COLO829 (cell line): Measurements from ENCODE around the gene HTATIP2.
"Not testable (repeated sequence)": the region's sequence is repeated elsewhere in the genome, so short reads cannot be mapped to it uniquely, and the experiment has no call there.

Experiments
- DNase-seq: peaks from one replicate; pipeline ENCODE4 v3.0.0; 2012; ENCODE audit warnings: low spot score

HTATIP2 gene

GRCh38 chr11:20372081-20372626 is 8.6 kb downstream of the HTATIP2 start:
- DNase-seq, result no peak

- DNase-seq, result no peak
These were observed 9.6 kb downstream of the HTATIP2 start for GRCh38 chr11:20373147-20373546.

DNA sequence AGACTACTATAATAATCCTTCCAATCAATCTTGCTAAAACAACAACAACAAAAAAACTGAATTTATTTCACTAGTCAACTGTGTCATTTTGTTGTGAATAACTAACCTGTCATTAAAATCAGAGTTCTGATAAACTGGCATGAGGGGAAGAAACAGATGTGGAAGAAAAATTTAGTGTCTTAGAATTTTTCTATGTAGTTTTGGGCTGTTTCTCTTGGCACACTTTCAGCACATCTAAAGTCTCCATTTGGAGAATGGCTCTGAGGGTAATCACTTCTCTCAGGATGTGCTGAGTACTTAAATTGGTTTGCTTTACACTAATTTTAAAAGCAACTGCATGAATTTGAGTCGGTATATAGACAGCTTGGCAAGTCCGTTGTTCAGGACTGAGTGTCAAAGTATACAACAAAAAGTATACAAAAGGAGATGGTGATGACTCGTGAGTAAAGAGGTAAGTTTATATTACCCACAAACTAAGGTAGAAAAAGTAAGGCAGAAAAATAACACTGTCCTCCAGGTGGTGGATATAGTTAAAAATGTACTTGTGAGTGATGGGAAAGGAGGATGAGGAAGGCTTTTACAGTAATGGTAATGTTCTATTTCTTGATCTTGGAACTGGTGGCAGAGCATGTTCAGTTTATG is 10.2 kb downstream of the HTATIP2 start:
- DNase-seq, result no peak

DNA sequence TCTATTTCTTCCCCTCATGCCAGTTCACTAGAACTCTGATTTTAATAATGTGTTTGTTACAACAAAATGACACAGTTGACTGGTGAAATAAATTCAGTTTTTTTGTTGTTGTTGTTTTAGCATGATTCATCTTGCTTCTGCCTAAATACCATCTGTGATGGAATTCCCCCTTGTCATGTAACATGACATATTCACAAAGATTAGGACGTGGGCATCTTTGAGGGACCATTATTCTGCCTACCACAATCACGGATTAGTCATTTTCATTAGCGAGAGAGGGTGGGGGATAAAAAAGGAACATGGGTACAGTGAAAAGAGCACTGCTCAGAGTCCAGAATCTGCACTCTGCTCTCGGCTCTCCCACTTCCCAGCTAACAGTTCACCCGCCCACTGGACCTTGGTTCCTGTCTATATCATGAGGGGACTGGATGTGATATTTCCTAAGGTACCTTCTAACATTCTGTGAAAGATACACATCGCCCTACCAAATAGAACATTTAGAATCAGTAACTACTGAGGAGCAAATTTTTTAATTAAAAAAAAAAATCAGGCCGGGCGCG is 11.3 kb downstream of the HTATIP2 start:
- DNase-seq, result no peak

GRCh38 chr11:20376162-20376730 is 12.7 kb downstream of the HTATIP2 start:
- DNase-seq, result no peak

DNA sequence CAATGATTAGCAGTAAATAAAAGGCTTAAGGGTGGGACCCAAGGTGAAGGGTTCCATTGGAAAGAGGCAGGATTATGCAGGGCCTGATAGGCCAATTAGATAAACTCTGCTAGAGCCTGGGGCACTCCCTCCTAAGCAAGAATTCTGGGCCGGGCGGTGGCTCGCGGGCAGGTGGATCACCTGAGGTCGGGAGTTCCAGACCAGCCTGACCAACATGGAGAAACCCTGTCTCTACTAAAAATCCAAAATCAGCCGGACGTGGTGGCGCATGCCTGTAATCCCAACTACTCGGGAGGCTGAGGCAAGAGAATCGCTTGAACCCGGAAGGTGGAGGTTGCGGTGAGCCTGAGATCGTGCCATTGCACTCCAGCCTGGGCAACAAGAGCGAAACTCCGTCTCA is 22.5 kb downstream of the HTATIP2 start:
- not testable (repeated sequence) for DNase-seq

- DNase-seq, result peak; percentile 95
These were observed 24.0 kb downstream of the HTATIP2 start, which contains the start of gene PRMT3 for GRCh38 chr11:20387261-20388095. TSS of gene PRMT3 (plus strand) at chr11:20387716. CDS start at chr11:20387747, 31 bp downstream.

GRCh38 chr11:20388096-20389055 is 24.9 kb downstream of the HTATIP2 start:
- no peak for DNase-seq

GRCh38 chr11:20397281-20397680 is 33.8 kb downstream of the HTATIP2 start:
- peak; percentile 41 for DNase-seq

DNA sequence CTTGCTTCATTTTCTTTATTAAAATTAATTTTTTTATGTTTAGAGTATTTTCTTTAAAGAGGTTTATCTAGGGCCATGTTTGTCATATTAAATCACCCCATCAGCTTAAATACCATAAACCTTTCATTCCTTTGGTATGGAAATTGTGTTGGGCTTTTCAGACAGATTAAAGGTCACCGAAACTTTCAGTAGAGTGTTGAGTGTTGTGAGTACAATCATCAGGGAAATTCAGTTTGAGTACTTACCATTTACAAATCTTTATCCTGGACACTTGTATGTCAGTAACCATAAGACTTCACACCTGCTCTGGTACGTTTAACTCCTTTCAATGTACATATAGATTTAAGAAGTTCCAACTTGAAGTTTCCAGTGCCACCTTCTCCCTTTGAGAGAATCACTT is 36.0 kb downstream of the HTATIP2 start:
- DNase-seq, result no peak

DNA sequence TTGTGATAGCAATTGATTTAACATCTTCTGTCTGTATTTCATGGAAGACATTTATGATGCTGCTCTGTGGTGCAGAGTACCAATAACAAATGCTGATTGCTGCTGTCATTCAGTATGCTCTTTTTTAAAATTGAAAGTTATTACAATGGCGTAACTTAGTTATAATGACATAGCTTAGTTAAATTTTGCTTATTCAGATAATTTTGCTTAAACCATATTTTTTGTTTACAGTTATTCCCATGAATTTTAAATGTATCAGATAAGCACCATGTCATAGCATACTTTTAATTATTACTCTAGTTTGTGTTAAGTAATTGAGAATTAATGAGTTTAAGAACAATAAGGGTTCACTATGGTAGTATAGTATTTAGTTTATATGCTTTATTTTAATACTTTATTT is 39.5 kb downstream of the HTATIP2 start:
- DNase-seq, result no peak

GRCh38 chr11:20406484-20406883 is 43.0 kb downstream of the HTATIP2 start:
- DNase-seq, result no peak

DNA sequence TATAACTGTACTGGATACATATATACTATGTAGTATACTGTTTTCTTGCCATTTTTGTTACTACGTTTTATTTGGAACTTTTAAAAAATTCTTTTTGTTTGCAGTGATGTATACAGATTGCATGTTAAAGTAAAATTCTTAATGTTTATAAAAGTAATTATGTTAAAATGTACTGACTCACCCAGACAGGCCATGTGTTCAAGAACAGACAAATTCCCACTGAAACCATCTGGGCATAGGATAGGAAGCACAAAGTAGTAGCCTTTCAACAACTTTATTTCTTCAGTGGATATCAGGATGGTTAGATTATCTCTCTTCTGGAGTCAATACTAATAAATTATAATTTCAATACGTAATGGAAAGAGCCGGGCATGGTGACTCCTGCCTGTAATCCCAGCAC is 43.8 kb downstream of the HTATIP2 start:
- DNase-seq, result no peak

- no peak for DNase-seq
These were observed 51.9 kb downstream of the HTATIP2 start for GRCh38 chr11:20415432-20415831.

GRCh38 chr11:20417771-20418170 is 54.3 kb downstream of the HTATIP2 start:
- no peak for DNase-seq

DNA sequence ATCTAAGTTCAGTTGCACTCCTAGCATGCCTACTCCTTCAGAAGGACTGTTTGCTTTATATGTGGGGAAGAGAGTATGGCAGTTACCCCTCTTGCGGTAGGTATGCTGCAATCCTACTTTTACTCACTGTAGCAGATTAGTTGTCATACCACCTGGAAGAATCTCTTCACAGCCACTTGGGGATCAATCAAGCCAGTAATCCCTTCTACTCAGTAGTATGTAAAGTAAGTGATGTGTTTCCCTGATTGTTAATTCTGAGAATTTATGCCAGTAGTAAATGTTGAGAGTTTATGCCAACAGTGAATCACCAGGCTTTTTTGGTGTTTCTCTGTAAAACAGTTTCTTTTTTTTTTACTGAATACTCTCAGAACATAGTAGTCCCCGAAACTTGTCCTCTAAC is 58.4 kb downstream of the HTATIP2 start:
- no peak for DNase-seq

DNA sequence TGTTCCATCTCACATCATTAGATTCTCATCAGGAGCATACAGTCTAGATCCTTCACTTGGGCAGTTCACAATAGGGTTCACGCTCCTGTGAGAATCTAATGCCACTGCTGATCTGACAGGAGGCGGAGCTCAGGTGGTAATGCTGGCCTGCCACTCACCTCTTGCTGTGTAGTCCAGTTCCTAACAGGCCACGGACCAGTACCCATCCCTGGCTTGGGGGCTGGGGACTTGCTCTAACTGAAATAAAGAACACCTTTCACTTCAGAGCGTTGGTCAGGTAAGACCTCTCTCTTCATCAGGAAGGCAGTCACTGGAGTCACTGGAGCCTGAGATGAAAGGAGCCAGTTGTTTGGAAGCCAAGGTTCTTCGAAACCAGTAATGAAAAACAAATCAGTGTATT is 65.7 kb downstream of the HTATIP2 start:
- DNase-seq, result no peak
